ENCODE measurements around the gene RAB6A.

GRCh38 chr11:73743045-73743444 lies 17.8 kb downstream of the RAB6A start:
- TF ChIP-seq CTCF (conservative IDR thresholded peaks at IDR 0.05) (no peak), EZH2 (IDR thresholded peaks at IDR 0.05; ENCODE audit: low read depth) (no peak)
